Breast epithelium (tissue), 4 donors: ENCODE data around the gene PHF21A. TPM values are rescaled to one million over a fixed set of nuclear protein-coding genes. Genes with fewer than 3 reads are reported as not detected.

Experiments
- DNase-seq, 2 donors: peaks; one replicate each; pipeline ENCODE4 v3.0.0-alpha.2; 2019; ENCODE audit warnings: low spot score in 2 of 2
- H3K27ac ChIP-seq, 2 donors: fragments of 200-600 bp; sonication (generic) in 1 of 2; one replicate each; pipeline ENCODE4 v1.5.1; 2016 to 2019; ENCODE audit warnings: mild to moderate bottlenecking in 1 of 2
- H3K27me3 ChIP-seq, 2 donors: fragments of 200-600 bp; sonication (generic) in 1 of 2; one replicate each; pipeline versions ENCODE4 v1.5.1 to v1.6.0; 2017 to 2019; ENCODE audit warnings: control low read depth in 1 of 2, mild to moderate bottlenecking in 1 of 2
- H3K36me3 ChIP-seq: fragments of 200-600 bp; one replicate; pipeline ENCODE4 v1.5.1; 2019
- H3K4me1 ChIP-seq, 2 donors: fragments of 200-600 bp; sonication (generic); one replicate each; pipeline ENCODE4 v1.5.1; 2016 to 2019; ENCODE audit warnings: control low read depth in 1 of 2
- H3K4me3 ChIP-seq, 3 donors: fragments of 200-600 bp; sonication (generic); 1 replicate in 2 of 3; 2 replicates in 1 of 3; pipeline ENCODE4 v1.5.1; 2016 to 2019; ENCODE audit warnings: mild to moderate bottlenecking in 3 of 3, moderate library complexity in 2 of 3
- H3K9me3 ChIP-seq, 2 donors: fragments of 200-600 bp; sonication (generic) in 1 of 2; one replicate each; pipeline ENCODE4 v1.5.1; 2016 to 2019; ENCODE audit warnings: control low read depth in 1 of 2
- CTCF ChIP-seq, 3 donors: fragments of 450-650 bp; IDR thresholded peaks; one replicate each; pipeline ENCODE4 v1.5.1; 2016 to 2017; ENCODE audit warnings: antibody characterized with exemption in 3 of 3, mild to moderate bottlenecking in 3 of 3, moderate library complexity in 3 of 3
- POLR2A ChIP-seq: fragments of 450-650 bp; IDR thresholded peaks from one replicate; pipeline ENCODE4 v1.6.1; 2016; ENCODE audit warnings: antibody characterized with exemption, mild to moderate bottlenecking, moderate library complexity
- POLR2AphosphoS5 ChIP-seq, 3 donors: sonication (generic); formaldehyde crosslinking; IDR thresholded peaks; one replicate each; pipeline ENCODE4 v1.6.1; 2017; ENCODE audit warnings: antibody characterized with exemption in 3 of 3
- intact Hi-C: fragments of 100-400 bp; cut with DNase I; formaldehyde crosslinking; loops from one replicate; pipeline ENCODE4 v1.15.1; 2023; ENCODE audit warnings: low total_unique reads
- total RNA-seq, 3 donors: library from RNA; depleted of rRNA; stranded (reverse); fragments of >200 nt; gene quantifications; one replicate each; pipeline ENCODE4 v1.1.0, GENCODE V29; 2016

PHF21A gene
- total RNA-seq, 3 donors from 2014 or later = 23.4 to 70.8 (median 42.7) TPM

DNA sequence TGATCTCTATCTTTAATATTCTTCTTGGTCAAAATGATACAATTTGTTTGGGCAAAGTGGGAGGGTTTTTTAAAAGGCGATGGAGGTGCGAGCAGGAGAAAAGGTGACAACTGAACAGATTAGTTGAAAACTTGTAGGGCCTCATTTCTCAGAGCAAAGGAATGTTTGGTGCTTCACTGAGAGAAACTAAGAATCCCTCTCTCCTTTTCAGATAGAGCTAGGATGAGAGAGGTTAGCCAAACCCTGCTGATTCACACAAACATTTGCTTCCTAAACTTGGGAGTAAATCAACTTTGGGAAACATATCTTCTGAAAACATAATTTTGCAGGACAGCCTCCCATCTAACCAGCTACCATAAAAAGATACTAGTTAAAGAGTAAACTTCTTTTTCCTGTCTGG is 57.0 kb downstream of the PHF21A start:
- intact Hi-C loops = no loop called here
- H3K27ac ChIP-seq = no peak overlapping the region
- H3K27me3 ChIP-seq = no peaks in the 10 kb centered on the region
- H3K4me3 ChIP-seq = no peak overlapping the region
- H3K4me1 ChIP-seq = no peaks in the 10 kb centered on the region
- no peak for DNase-seq
- no peaks in the 10 kb centered on the region for H3K36me3 ChIP-seq
- TF ChIP-seq POLR2AphosphoS5 (IDR thresholded peaks at IDR 0.05) = no peak
- TF ChIP-seq CTCF (IDR thresholded peaks at IDR 0.05) = no peak
- no peak for TF ChIP-seq POLR2A
- H3K9me3 ChIP-seq = no peaks in the 10 kb centered on the region

DNA sequence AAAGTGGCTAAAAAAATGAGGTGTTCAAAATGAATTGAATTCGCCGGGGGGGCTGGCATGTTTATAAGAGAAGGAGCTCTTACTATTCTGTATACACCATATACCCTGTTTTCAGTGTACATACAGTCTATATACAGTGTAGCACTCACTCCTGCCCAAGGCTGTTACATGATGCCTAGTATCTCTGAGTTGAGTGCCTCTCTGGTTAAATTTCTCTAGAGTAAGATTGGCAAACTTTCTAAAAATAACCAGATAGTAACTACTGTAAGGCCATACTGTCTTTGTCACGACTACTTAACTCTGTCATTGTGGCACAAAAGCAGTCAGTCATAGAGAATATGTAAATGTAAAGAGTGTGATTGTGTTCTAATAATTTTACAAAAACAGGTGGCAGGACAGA is 58.1 kb downstream of the PHF21A start:
- intact Hi-C loops = no loop called here
- DNase-seq = no peak
- Histone ChIP-seq H3K36me3 (no peaks in the 10 kb centered on the region), H3K9me3 (no peaks in the 10 kb centered on the region), H3K4me1 (no peaks in the 10 kb centered on the region), H3K27me3 (no peaks in the 10 kb centered on the region), H3K27ac (no peak overlapping the region), H3K4me3 (no peak overlapping the region)
- TF ChIP-seq POLR2A = no peak
- no peak for TF ChIP-seq CTCF (IDR thresholded peaks at IDR 0.05)
- TF ChIP-seq POLR2AphosphoS5 (IDR thresholded peaks at IDR 0.05) = no peak

DNA sequence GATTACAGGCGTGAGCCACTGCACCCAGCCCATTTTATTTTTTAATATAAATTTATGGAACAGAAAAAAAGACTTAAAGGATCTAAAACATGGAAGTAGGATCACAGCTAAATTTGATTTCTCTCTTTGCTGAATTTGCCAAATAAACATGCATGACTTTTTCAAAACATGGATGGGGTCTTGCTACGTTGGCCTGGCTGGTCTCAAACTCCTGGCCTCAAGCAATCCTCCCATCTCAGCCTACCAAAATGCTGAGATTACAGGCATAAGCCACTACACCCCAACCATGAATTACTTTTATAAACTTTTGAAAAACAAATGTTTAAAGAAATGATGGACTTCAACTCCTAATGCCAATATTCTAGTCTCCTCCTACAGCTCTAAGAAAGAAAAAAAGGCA is 61.2 kb downstream of the PHF21A start:
- intact Hi-C loops = no loop called here
- H3K4me3 ChIP-seq = no peak overlapping the region
- TF ChIP-seq POLR2A (no peak), POLR2AphosphoS5 (IDR thresholded peaks at IDR 0.05) (no peak), CTCF (IDR thresholded peaks at IDR 0.05) (no peak)
- H3K4me1 ChIP-seq = no peaks in the 10 kb centered on the region
- no peak for DNase-seq
- H3K27ac ChIP-seq = no peak overlapping the region
- H3K27me3 ChIP-seq = no peaks in the 10 kb centered on the region
- H3K36me3 ChIP-seq = no peaks in the 10 kb centered on the region
- H3K9me3 ChIP-seq = no peaks in the 10 kb centered on the region

DNA sequence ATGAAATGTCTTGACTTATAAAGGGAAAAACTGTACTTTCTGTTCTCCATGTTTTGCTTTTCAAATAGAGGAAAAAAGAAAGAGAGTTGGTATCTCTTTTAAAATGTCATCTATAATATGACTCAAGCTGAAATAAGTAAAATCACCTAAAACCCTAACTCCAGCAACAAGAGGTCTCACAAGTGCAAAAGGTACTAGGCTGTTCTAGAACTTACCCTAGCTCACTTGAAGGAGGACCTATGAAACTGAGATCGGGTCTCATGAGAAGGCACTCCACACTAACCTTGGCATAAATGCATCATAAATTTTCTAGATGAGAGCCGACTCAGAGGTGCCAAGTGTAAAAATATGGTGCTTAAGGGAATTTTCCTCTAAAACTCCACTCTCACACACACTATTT is 63.8 kb downstream of the PHF21A start:
- Histone ChIP-seq H3K27ac (no peak overlapping the region), H3K9me3 (no peaks in the 10 kb centered on the region), H3K4me1 (no peaks in the 10 kb centered on the region), H3K27me3 (no peaks in the 10 kb centered on the region), H3K4me3 (no peak overlapping the region), H3K36me3 (no peaks in the 10 kb centered on the region)
- intact Hi-C loops = no loop called here
- no peak for TF ChIP-seq POLR2A
- TF ChIP-seq CTCF (IDR thresholded peaks at IDR 0.05) = no peak
- no peak for TF ChIP-seq POLR2AphosphoS5 (IDR thresholded peaks at IDR 0.05)
- no peak for DNase-seq

GRCh38 chr11:46055371-46055770 is 65.9 kb downstream of the PHF21A start:
- no peak for TF ChIP-seq POLR2A
- no peak for TF ChIP-seq POLR2AphosphoS5 (IDR thresholded peaks at IDR 0.05)
- no peak for TF ChIP-seq CTCF (IDR thresholded peaks at IDR 0.05)
- intact Hi-C loops = no loop called here
- H3K4me1 ChIP-seq = no peaks in the 10 kb centered on the region
- DNase-seq = no peak
- H3K36me3 ChIP-seq = no peaks in the 10 kb centered on the region
- H3K9me3 ChIP-seq = no peaks in the 10 kb centered on the region
- H3K27me3 ChIP-seq = no peaks in the 10 kb centered on the region
- H3K27ac ChIP-seq = no peak overlapping the region
- H3K4me3 ChIP-seq = no peak overlapping the region
